ENCODE measurements around the gene AKT3.
"Not testable (repeated sequence)": the region's sequence is repeated elsewhere in the genome, so short reads cannot be mapped to it uniquely, and the experiment has no call there.

AKT3 gene

GRCh38 chr1:243837907-243838535, 12.0 kb downstream of the AKT3 start:
- DNase-seq = no peak

GRCh38 chr1:243834130-243834529, 15.9 kb downstream of the AKT3 start:
- no peak for DNase-seq

GRCh38 chr1:243831463-243831862, 18.6 kb downstream of the AKT3 start:
- DNase-seq = no peak

- DNase-seq = no peak
Measured at GRCh38 chr1:243827206-243827605, 22.8 kb downstream of the AKT3 start.

- not testable (repeated sequence) for DNase-seq
Measured at GRCh38 chr1:243824907-243825306, 25.1 kb downstream of the AKT3 start.

- no peak for DNase-seq
Measured at GRCh38 chr1:243821177-243821680, 28.8 kb downstream of the AKT3 start.

GRCh38 chr1:243819438-243819839, 30.6 kb downstream of the AKT3 start:
- no peak for DNase-seq

GRCh38 chr1:243818978-243819377, 31.1 kb downstream of the AKT3 start:
- DNase-seq = no peak

GRCh38 chr1:243814718-243815117, 35.3 kb downstream of the AKT3 start:
- no peak for DNase-seq

- DNase-seq = not testable (repeated sequence)
Measured at GRCh38 chr1:243807346-243807745, 42.7 kb downstream of the AKT3 start.

- DNase-seq = no peak
Measured at GRCh38 chr1:243806310-243806709, 43.7 kb downstream of the AKT3 start.

GRCh38 chr1:243802736-243803135, 47.3 kb downstream of the AKT3 start:
- no peak for DNase-seq

GRCh38 chr1:243801378-243801777, 48.7 kb downstream of the AKT3 start:
- no peak for DNase-seq

GRCh38 chr1:243799908-243800307, 50.1 kb downstream of the AKT3 start:
- no peak for DNase-seq

GRCh38 chr1:243798726-243799125, 51.3 kb downstream of the AKT3 start:
- no peak for DNase-seq

GRCh38 chr1:243796016-243796415, 54.0 kb downstream of the AKT3 start:
- no peak for DNase-seq

GRCh38 chr1:243793298-243793697, 56.7 kb downstream of the AKT3 start:
- no peak for DNase-seq

GRCh38 chr1:243792891-243793290, 57.2 kb downstream of the AKT3 start:
- DNase-seq = no peak

GRCh38 chr1:243792401-243792800, 57.6 kb downstream of the AKT3 start:
- DNase-seq = no peak

- DNase-seq = peak in 1 of 2 donors; percentile 31
Measured at GRCh38 chr1:243791586-243792267, 58.3 kb downstream of the AKT3 start.

GRCh38 chr1:243790404-243790803, 59.6 kb downstream of the AKT3 start:
- no peak for DNase-seq

- no peak for DNase-seq
Measured at GRCh38 chr1:243786531-243786930, 63.5 kb downstream of the AKT3 start.

GRCh38 chr1:243784506-243784905, 65.5 kb downstream of the AKT3 start:
- DNase-seq = no peak

- DNase-seq = no peak
Measured at GRCh38 chr1:243783714-243784113, 66.3 kb downstream of the AKT3 start.
